Activated CD4-positive, alpha-beta T cell treated with anti-CD3 and anti-CD28 coated beads, Interleukin-2, amount 10 ng/mL, durations not matched to agents 7 days and 5 days (primary cell): Measurements from ENCODE around the gene GOLGA6A. TPM values are rescaled to one million over a fixed set of nuclear protein-coding genes. Genes with fewer than 3 reads are reported as not detected.

ENCODE experiments used
- CTCF ChIA-PET: fragments of 350-600 bp; sonication (Branson Sonifier 250); formaldehyde crosslinking; loops from one replicate; lab custom pipeline; 2021; ENCODE audit warnings: antibody characterized with exemption; lab: Charles Lee
- POLR2A ChIA-PET: fragments of 350-600 bp; sonication (Branson Sonifier 250); formaldehyde crosslinking; loops from one replicate; lab custom pipeline; 2021; ENCODE audit warnings: antibody characterized with exemption; lab: Charles Lee
- DNase-seq: peaks from one replicate; pipeline ENCODE4 v3.0.0-alpha.2; 2020
- H3K27ac Mint-ChIP-seq: one replicate; pipeline ENCODE4 v1.8.0; 2021; ENCODE audit warnings: mild to moderate bottlenecking, moderate library complexity, mixed read lengths
- H3K27me3 Mint-ChIP-seq: one replicate; pipeline ENCODE4 v1.8.0; 2021; ENCODE audit warnings: mixed read lengths
- H3K36me3 Mint-ChIP-seq: one replicate; pipeline ENCODE4 v1.8.0; 2021; ENCODE audit warnings: low read depth, mixed read lengths
- H3K4me1 Mint-ChIP-seq: one replicate; pipeline ENCODE4 v1.8.0; 2021; ENCODE audit warnings: mixed read lengths
- H3K4me3 Mint-ChIP-seq: one replicate; pipeline ENCODE4 v1.8.0; 2021; ENCODE audit warnings: mild to moderate bottlenecking, moderate library complexity, mixed read lengths
- H3K9me3 Mint-ChIP-seq: one replicate; pipeline ENCODE4 v1.8.0; 2021; ENCODE audit warnings: mixed read lengths
- total RNA-seq, 2 experiments: library from RNA; stranded (reverse); gene quantifications; one replicate each; pipeline ENCODE4 v1.2.3, GENCODE V29; 2021

GOLGA6A gene
- total RNA-seq, 2 experiments from 2014 or later: not detected

DNA sequence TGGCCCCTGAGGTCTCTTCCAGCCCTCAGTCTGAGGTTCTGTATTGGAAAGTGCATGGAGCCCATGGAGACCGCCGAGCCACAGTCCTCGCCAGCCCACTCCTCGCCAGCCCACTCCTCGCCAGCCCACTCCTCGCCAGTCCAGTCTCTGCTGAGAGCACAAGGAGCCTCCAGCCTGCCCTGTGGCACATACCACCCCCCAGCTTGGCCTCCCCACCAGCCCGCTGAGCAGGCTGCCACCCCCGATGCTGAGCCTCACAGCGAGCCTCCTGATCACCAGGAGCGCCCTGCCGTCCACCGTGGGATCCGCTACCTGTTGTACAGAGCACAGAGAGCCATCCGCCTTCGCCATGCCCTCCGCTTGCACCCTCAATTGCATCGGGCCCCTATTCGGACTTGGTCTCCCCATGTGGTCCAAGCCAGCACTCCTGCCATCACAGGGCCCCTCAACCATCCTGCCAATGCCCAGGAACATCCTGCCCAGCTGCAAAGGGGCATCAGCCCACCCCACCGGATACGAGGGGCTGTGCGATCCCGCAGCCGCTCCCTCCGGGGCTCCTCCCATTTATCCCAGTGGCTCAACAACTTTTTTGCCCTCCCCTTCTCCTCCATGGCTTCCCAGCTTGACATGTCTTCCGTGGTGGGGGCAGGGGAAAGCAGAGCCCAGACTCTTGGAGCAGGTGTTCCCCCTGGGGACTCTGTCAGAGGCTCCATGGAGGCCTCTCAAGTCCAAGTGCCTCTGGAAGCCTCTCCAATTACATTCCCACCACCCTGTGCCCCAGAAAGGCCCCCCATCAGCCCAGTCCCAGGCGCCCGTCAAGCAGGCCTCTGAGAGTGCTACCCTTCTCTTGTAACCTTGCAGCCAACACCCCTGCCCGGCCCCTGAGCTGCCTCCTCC lies 47.0 kb downstream of the GOLGA6A start:
- ChIA-PET CTCF (interaction anchor here (1.7 to 2.4 kb wide), 2 partner anchors 13 to 62 kb away, joined by 5 to 11 read pairs; no protein-coding TSS in a partner anchor), POLR2A (no interaction called here)
- H3K4me3 Mint-ChIP-seq: no peak overlapping the region
- no peaks in the 10 kb centered on the region for H3K9me3 Mint-ChIP-seq
- H3K4me1 Mint-ChIP-seq: no peaks in the 10 kb centered on the region
- DNase-seq: no peak
- peaks cover 55% of the 10 kb centered on the region for H3K36me3 Mint-ChIP-seq
- H3K27me3 Mint-ChIP-seq: no peaks in the 10 kb centered on the region
- H3K27ac Mint-ChIP-seq: no peak overlapping the region

DNA sequence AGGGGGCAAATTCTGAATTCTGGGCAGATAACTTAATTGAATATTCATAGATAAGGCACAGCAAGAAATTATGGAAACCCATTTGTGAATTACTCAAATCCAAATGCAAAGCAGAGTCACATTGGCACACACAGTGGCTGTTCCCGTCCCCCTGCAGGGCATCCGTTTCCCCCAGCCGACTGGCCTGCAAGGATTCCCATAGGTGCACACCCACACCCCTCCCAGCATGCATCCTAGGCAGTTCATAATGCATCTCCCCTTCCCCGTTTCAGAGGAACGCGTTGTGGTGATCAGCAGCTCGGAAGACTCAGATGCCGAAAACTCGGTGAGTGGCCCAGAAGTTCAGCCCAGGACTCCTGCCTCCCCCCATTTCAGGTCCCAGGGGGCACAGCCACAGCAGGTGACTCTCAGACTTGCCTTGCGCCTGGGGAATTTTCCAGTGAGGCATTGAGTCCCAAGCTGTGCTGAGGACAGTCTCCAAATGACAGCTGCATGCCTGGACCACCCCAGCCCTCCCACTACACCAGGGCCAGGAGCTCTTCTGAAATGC lies 48.1 kb downstream of the GOLGA6A start:
- peaks cover 58% of the 10 kb centered on the region for H3K36me3 Mint-ChIP-seq
- no peaks in the 10 kb centered on the region for H3K4me1 Mint-ChIP-seq
- no peak for DNase-seq
- no peak overlapping the region for H3K4me3 Mint-ChIP-seq
- ChIA-PET POLR2A (no interaction called here), CTCF (interaction anchor here (2.4 kb wide), 1 partner anchor 14 kb away, joined by 11 read pairs; no protein-coding TSS in a partner anchor)
- H3K27me3 Mint-ChIP-seq: no peaks in the 10 kb centered on the region
- no peaks in the 10 kb centered on the region for H3K9me3 Mint-ChIP-seq
- H3K27ac Mint-ChIP-seq: no peak overlapping the region

DNA sequence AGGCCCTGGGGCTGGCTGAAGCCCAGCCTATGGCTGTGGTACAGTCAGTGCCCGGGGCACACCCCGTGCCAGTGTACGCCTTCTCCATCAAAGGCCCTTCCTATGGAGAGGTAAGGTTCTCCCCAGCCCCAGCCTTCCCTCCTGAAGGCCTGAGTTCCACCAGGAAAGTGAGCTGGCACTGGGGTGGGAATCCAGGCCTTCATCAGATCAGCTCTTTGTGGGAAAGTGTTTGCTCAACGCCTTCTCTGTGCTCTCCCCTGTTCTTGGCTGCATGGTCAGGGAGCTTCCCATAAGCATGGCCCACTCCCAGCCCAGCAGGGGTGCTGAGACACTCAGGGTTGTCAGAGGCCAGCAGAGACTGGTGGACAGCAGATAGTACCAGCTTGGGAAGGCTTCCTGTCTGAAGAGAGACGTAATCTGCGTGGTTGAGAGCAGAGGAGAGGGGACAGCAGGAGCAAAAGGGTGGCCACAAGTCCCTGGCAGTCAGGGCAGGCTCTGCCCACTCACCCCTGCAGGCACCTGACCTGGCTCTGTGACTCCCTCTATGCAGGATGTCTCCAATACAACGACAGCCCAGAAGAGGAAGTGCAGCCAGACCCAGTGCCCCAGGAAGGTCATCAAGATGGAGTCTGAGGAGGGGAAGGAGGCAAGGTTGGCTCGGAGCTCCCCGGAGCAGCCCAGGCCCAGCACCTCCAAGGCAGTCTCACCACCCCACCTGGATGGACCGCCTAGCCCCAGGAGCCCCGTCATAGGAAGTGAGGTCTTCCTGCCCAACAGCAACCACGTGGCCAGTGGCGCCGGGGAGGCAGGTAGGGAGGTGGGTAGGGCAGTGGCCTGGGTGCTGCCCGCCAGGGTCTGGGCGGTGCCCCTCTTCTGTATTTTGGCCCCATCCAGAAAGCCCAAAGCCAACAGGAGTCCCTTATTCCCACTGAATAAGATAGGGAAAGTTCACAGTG lies 49.5 kb downstream of the GOLGA6A start:
- Mint-ChIP-seq H3K4me1 (no peaks in the 10 kb centered on the region), H3K27me3 (no peaks in the 10 kb centered on the region), H3K27ac (peak overlapping the region; percentile 25), H3K4me3 (no peak overlapping the region), H3K36me3 (peaks cover 63% of the 10 kb centered on the region), H3K9me3 (no peaks in the 10 kb centered on the region)
- no peak for DNase-seq
- POLR2A ChIA-PET: no interaction called here
- CTCF ChIA-PET: interaction anchor here (0.6 to 2.4 kb wide), 5 partner anchors 8 to 933 kb away, joined by 3 to 11 read pairs (median 4); no protein-coding TSS in a partner anchor

DNA sequence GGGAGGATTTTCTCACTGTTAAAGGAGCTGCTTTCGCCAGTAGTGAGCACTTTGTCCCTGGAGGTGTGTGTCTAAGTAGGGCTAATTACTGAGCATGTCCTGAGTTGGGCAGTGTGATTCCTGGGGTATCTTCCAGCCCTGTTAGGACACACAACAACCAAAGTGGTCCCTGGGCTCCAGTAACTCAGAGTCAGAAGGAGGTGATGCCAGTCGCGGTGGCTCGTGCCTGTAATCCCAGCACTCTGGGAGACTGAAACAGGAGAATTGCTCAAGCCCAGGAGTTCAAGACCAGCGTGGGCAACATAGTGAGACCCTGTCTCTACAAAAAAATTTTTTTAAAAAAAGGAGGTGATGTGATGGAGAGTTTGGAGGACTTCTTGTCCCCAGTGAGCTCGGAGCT lies 50.3 kb downstream of the GOLGA6A start:
- Mint-ChIP-seq H3K27me3 (no peaks in the 10 kb centered on the region), H3K36me3 (peaks cover 57% of the 10 kb centered on the region), H3K4me3 (no peak overlapping the region), H3K27ac (peak overlapping the region; percentile 71), H3K9me3 (no peaks in the 10 kb centered on the region), H3K4me1 (no peaks in the 10 kb centered on the region)
- DNase-seq: no peak
- ChIA-PET POLR2A (no interaction called here), CTCF (interaction anchor here (1.0 to 1.7 kb wide), 3 partner anchors 9 to 59 kb away, joined by 3 to 5 read pairs (median 4); no protein-coding TSS in a partner anchor)

DNA sequence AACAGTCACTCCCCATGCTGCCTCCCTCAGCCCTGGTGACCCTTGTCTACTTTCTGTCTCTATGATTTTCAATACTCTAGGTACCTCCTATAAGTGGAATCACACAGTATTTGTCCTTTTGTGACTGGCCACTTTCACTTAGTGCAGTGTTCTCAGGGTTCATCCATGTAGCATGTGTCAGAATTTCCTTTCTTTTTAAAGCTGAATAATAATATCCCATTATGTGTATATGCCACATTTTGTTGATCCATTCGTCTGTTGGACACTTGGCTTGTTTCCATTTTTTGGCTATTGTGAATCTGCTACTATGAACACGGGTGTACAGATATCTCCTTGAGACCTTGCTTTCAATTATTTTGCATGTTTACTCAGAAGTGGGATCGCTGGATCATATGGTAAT lies 53.7 kb downstream of the GOLGA6A start:
- Mint-ChIP-seq H3K4me1 (no peaks in the 10 kb centered on the region), H3K4me3 (no peak overlapping the region), H3K36me3 (peaks cover 53% of the 10 kb centered on the region), H3K27me3 (no peaks in the 10 kb centered on the region), H3K27ac (no peak overlapping the region), H3K9me3 (no peaks in the 10 kb centered on the region)
- DNase-seq: no peak
- ChIA-PET POLR2A (no interaction called here), CTCF (interaction anchor here (0.5 to 1.7 kb wide), 2 partner anchors 17 to 82 kb away, joined by 3 to 5 read pairs; no protein-coding TSS in a partner anchor)

DNA sequence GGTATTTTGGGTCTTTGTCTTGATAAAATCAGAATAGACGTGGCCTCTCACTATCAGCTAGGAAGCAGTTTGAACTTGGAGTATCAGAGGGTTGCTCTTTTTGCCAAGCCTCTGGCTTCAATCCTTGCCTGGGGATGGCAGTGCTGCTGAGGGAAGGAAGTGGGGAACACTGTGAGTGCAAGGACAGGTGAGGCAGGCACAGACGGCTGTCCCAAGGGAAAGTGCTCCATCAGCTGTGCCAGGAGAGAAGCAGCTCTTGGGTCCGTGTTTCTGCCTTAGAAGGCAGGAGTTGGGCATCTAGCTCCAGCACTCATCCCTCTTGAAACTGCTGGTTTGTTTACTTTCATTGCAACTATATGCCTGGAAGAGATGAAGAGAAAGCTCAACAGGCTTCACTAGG lies 54.7 kb downstream of the GOLGA6A start:
- Mint-ChIP-seq H3K27ac (no peak overlapping the region), H3K4me1 (no peaks in the 10 kb centered on the region), H3K4me3 (no peak overlapping the region), H3K27me3 (no peaks in the 10 kb centered on the region), H3K9me3 (no peaks in the 10 kb centered on the region), H3K36me3 (peaks cover 56% of the 10 kb centered on the region)
- DNase-seq: no peak
- POLR2A ChIA-PET: no interaction called here
- CTCF ChIA-PET: interaction anchor here (0.9 to 1.7 kb wide), 5 partner anchors 18 to 154 kb away, joined by 3 to 5 read pairs (median 4); partner anchors contain the start of gene TBC1D21

DNA sequence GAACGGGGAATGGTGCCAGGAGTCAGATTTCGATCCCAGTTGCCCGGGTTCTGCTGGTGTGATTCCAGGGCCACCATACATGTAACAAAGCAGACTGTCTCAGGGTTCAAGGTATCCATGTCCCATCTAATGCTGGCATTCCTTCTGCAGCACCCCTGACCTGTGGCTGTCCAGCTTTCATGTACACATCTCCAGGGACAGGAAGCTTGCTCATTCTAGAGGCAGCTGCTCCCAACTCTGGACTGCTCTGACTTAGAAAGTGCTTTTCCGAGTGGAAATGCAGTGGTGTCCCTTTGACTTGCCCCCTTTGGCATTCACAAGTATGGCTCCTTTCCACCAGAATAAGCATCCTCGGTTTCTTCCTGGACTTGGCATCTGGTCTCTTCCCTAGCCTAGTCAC lies 56.9 kb downstream of the GOLGA6A start:
- CTCF ChIA-PET: no interaction called here
- peaks cover 57% of the 10 kb centered on the region for H3K36me3 Mint-ChIP-seq

DNA sequence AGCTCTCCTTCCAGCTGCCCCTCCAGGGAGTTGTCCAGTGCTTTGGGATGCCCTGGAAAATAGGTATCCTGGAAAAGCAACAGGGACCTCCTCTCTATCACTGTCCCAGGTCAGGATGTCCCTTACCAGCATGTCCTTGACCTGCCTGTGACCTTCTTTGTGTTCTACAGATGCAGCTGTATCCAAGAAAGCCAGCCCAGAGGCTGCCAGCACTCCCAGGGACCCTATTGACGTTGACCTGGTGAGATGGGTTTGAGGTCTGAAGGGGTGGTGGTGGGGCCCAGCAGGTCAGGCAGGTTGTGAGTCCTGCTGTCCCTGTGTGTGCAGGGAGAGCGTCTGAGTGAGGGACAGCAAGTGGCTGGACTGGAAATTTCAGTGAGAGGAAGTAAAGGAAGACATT lies 57.7 kb downstream of the GOLGA6A start:
- Mint-ChIP-seq H3K36me3 (peaks cover 58% of the 10 kb centered on the region), H3K4me1 (peaks cover 20% of the 10 kb centered on the region), H3K27me3 (no peaks in the 10 kb centered on the region), H3K9me3 (no peaks in the 10 kb centered on the region), H3K27ac (no peak overlapping the region), H3K4me3 (no peak overlapping the region)
- DNase-seq: no peak
- ChIA-PET POLR2A (no interaction called here), CTCF (interaction anchor here (1.1 to 1.4 kb wide), 3 partner anchors 15 to 52 kb away, joined by 3 to 4 read pairs (median 3); no protein-coding TSS in a partner anchor)

More for the DNA sequence above, 56.9 kb downstream of the GOLGA6A start:
- H3K4me1 Mint-ChIP-seq: peaks cover 15% of the 10 kb centered on the region
- DNase-seq: no peak
- H3K9me3 Mint-ChIP-seq: no peaks in the 10 kb centered on the region
- H3K27ac Mint-ChIP-seq: no peak overlapping the region
- POLR2A ChIA-PET: no interaction called here
- no peak overlapping the region for H3K4me3 Mint-ChIP-seq
- no peaks in the 10 kb centered on the region for H3K27me3 Mint-ChIP-seq

DNA sequence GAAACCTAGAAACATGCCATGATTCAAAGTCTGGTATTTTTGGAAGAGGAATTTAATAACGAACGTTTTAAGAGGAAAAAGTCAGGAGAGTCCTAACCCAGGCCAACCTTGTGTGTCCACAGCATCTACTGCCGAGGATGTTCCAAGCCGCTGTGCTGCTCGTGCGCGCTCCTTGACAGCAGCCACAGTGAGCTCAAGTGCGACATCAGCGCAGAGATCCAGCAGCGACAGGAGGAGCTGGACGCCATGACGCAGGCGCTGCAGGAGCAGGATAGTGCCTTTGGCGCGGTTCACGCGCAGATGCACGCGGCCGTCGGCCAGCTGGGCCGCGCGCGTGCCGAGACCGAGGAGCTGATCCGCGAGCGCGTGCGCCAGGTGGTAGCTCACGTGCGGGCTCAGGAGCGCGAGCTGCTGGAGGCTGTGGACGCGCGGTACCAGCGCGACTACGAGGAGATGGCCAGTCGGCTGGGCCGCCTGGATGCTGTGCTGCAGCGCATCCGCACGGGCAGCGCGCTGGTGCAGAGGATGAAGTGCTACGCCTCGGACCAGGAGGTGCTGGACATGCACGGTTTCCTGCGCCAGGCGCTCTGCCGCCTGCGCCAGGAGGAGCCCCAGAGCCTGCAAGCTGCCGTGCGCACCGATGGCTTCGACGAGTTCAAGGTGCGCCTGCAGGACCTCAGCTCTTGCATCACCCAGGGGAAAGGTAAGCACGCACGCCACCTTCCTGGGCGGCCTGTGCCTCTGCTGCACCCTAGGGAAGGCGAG lies 59.5 kb downstream of the GOLGA6A start:
- CTCF ChIA-PET: interaction anchor here (1.0 kb wide), 1 partner anchor 13 kb away, joined by 3 read pairs; no protein-coding TSS in a partner anchor

More for the DNA sequence above, 59.5 kb downstream of the GOLGA6A start:
- Mint-ChIP-seq H3K27me3 (no peaks in the 10 kb centered on the region), H3K4me1 (peaks cover 20% of the 10 kb centered on the region), H3K27ac (no peak overlapping the region), H3K36me3 (peaks cover 53% of the 10 kb centered on the region), H3K9me3 (no peaks in the 10 kb centered on the region), H3K4me3 (no peak overlapping the region)
- no peak for DNase-seq
- POLR2A ChIA-PET: no interaction called here
